Left renal pelvis (tissue), 4 donors: ENCODE measurements around the gene PASD1. TPM values are rescaled to one million over a fixed set of nuclear protein-coding genes. Genes with fewer than 3 reads are reported as not detected.

Experiments used
- polyA plus RNA-seq, 4 donors: library from polyadenylated mRNA; unstranded; fragments of 120-200 nt; gene quantifications; one replicate each; pipeline ENCODE4 v1.2.1, GENCODE V29; 2013; ENCODE audit not compliant: insufficient read length in 4 of 4

The PASD1 gene
- polyA plus RNA-seq, 4 donors, result not detected

Other genes with a start within 250 kb of the PASD1 start
- 10 to 100 TPM; 17.0 to 33.6 (median 31.9) TPM for gene VMA21, start 166.5 kb upstream of the PASD1 start, polyA plus RNA-seq
- gene PRRG3, start 131.8 kb downstream of the PASD1 start, polyA plus RNA-seq, result 10 to 100 TPM in 1 of 4 donors, 1 to 10 TPM in 3; 5.3 to 20.4 (median 8.9) TPM
- under 1 TPM in 1 of 4 donors, not detected in 3; 0.31 TPM for gene FATE1, start 152.4 kb downstream of the PASD1 start, polyA plus RNA-seq
- gene CNGA2, start 171.1 kb downstream of the PASD1 start, polyA plus RNA-seq, result not detected